Measurements from ENCODE around the gene SEZ6L2.

DNA sequence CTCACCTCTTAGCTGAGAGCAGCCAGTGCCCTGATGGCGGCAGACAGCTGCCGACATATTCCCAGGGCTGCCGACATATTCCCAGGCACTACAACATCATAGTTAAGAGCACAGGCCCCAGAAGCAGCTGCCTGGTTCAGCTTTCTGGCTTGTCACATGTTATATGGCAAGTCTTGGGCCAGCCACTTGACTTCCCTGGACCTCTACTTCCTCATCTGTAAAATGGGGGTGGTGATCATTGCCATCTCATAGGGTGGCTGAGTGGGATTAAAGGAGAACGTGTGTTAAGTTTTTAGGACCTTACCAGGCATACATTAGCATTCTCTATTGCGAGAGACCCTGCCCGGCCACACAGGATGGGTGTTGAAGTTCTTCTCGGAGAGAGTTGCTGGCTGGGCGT lies 55.4 kb downstream of the SEZ6L2 start:
- no peak for TF ChIP-seq CTCF (conservative IDR thresholded peaks at IDR 0.05; ENCODE audit: low read depth in 2 of 2)
- no peak for TF ChIP-seq POLR2AphosphoS5 (IDR thresholded peaks at IDR 0.05; ENCODE audit: low read depth)
- TF ChIP-seq EZH2phosphoT487 (IDR thresholded peaks at IDR 0.05; ENCODE audit: unreplicated experiment) = no peak
- no peak for TF ChIP-seq ZNF114 (CRISPR knock-in tag; IDR thresholded peaks at IDR 0.05)
- TF ChIP-seq REST (IDR thresholded peaks at IDR 0.05; ENCODE audit: unreplicated experiment) = no peak

All from GM23338 (cell line).